RPMI7951 (cell line): ENCODE results near the gene RAD51B. TPM values are rescaled to one million over a fixed set of nuclear protein-coding genes. Genes with fewer than 3 reads are reported as not detected.

ENCODE experiments used
- DNase-seq: peaks from one replicate; pipeline ENCODE4 v3.0.0-alpha.2; 2012; ENCODE audit warnings: low read depth
- total RNA-seq: library from RNA; depleted of rRNA; stranded (reverse); fragments of >200 nt; shearing (Covaris generic); gene quantifications from 2 replicates; pipeline ENCODE4 v1.2.3, GENCODE V29; 2014

The RAD51B gene
- total RNA-seq, 1 experiment from 2014 or later = 10.9 TPM

DNA sequence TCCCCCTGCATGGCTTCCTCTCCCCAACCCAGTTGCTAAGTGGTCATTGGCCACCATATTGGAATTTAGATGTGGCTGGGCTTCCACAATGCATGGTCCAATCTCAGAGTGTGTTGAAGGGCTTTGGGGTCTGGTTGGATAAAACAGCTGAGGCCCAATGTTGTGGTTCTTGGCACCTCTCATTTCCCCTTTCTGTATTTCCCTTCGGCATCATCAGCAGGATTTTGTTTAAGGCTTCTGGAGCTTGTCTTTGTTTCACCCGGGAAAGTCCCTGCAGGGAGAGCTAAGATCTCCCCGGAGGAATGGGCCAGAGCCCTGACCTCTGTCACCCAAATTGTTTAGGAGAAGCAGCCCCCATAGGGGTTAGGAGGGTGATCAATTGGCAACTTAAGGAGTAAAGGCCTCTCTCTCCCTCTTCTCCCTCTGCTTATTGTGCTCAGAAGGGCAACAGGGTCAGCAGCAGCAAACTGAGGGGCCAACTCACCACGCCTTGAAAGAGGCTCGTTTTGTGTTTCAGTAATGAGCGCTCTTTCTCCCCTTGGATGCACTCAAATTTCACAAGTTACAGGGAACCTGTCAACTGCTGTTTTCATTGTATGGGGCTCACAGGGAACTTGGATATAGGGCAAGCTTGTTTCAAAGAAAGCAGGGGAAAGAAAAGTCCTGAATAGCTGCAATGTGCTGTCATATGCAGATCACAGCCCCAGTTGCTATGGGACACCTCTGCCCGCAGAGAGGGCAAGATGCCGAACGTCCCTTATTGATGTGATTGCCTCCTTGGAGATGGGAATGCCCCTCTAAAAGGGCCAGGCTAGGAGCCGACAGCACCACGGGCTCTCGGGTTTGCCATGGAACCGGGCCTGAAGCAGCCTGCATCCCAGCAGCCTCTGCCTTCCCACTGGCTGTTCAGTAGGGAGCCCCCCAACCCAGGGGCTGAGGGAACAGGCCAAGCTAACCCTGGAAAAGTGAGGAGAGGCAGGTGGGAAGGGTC, 749.6 kb downstream of the RAD51B start:
- no peak for DNase-seq

DNA sequence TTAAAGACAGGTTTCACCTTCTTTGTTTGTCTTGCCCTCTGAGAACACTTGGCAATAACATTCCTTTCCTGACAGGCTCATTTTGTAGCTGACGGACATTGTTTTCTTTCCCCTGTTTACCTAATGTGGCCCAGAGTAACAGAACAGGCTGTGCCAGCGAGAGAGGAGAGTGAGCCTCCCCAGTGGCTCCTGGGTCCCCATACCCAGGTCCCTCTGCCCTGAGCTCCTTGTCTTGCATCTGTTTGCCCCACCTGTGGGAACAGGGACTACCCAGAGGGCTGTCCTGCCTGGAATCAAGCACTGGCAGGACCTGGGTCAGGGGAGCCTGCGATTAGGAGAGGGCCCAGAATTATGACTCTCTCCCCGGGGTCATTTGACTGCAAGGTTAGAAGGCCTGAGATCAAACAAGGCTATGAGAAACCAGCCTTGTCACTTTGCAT, 750.4 kb downstream of the RAD51B start:
- no peak for DNase-seq

DNA sequence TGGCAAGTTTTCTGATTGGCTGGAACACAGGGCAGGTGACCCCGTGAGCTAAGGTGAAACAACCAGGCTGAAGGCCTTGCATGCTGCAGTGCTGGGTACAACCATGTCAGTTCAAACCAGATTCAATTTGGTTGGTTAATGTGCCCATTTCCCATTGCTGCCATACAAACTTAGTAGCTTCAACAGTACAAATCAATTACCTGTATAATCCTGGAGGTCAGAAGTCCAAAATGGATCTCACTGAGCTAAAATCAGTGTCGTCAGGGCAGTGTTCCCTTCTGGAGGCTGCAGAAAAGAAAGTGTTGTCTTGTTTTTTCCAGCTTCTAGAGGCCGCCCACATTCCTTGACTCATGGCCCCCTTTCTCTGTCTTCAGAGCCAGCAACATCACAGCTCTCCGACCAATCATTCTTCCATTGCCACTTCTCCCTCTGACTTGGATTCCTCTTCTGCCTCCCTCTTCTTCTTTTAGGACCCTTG, 751.6 kb downstream of the RAD51B start:
- no peak for DNase-seq

DNA sequence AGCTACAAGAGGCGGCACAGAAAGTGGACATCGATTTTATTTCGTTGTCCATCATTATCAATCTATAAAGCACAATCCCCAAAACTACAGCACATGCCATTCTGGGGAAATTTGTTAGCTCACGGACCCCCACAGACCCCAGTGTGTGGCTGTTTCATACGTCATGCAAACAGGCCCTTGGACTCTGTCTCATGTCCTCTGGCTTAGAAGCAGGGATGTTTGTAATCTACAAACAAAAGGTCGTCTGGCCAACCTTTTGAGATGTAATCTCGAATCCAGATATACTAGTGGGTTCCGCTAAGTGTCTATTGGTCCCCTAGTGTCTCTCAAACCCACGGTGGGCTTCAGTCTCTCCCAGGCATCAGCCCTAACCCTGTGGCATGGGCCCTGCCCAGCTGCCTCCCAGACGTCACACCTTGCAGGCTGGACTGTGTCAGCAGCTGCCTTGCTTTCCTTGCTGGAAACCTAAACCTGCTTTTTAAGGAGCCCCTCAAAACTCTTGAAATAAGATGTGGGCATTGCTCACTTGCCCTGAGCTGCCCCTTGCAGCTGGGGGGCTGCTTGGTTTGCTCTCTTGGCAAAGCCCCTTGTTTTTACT, 752.4 kb downstream of the RAD51B start:
- no peak for DNase-seq

DNA sequence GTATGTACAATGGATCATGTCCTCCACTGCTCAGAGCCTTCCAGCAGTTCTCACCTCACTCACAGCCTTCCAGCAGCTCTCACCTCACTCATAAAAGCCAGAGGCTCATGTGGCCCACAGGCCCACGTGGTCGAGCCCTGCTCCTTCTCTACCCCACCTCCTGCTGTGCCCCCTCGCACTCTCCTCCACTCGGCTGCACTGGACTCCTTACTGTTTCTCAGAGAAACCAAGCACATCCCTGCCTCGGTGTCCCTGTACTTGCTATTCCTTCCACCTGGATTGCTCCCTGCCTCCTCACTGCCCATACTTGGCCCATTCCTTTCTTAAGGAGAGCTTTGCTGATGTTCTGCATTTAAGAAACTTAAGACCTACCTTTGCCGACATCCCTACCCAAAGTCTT, 753.5 kb downstream of the RAD51B start:
- DNase-seq = no peak

DNA sequence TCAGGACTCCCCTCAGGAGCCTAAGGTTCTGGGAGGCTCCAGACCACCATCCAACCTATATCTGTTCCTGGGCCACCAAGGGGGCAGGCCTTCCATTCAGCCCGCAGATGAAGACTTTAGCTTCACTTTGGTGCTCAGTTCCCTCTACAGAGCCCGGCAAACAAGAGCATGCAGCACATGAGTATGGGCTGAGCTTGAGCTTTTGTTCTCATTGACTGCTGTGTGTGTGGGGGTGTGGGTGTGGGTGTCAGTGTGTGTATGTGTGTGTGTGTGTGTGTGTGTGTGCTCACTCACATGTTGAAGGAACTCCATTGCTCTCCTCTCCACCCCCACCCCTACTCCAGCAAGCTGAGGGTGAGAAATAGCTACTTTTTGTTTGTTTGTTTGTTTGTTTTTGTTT, 754.1 kb downstream of the RAD51B start:
- DNase-seq = no peak

DNA sequence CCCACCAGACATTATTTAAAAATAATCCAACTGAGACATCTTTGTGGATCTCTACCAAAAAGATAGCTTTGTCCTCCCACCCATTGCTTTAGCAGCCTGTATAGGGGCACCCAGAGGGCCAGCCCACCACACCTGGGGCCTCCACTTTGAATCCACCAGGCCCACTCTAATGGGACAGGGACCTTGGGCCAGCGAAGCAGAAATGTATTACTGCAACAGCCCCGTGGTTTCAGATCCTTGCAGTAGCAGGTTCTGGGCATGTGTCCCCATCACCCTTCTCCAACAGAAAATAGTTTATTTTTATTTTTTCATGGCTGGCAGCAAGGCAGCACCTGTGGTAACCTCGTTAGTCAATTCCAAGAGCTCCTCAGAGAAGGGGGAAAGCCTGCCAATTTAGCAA, 754.9 kb downstream of the RAD51B start:
- DNase-seq = no peak

DNA sequence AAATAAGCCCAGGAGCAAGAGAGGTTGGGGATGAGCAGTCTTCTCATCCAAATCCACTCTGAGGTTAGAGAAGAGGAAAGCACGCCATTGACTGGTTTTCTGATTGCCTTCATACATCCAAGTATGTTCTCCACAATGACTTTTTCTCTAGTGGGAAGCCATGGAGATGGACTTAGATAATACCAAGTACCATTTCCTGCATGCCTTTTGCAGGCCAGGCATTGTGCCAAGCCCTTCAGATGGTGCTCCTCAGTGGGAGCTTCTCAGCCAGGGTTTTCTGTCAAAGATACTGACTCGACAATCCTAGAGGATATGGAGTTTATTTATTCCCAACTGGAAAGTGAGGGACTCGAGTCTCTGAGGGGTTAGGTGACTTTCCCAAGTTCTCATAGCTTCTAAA, 755.3 kb downstream of the RAD51B start:
- peak; percentile 79 for DNase-seq

DNA sequence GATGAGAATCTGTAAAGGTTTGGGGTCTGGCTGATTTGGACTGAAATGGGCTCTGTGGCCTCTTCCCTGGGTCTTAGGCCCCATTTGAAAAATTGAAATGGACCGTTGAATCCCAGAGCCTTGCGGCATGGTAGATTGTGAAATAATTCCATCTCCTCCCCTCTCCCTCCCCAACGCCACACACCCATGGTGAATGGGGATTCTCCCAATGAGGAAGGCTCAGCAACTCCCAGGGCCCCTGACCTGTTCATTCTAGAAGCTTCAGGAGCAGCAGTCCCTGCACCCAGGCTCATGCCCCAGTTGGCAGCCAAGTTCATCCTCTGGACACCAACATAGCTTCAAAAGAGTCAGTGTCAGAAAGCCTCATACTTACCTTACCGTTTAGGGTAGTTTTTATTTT, 755.8 kb downstream of the RAD51B start:
- DNase-seq = peak; percentile 36

DNA sequence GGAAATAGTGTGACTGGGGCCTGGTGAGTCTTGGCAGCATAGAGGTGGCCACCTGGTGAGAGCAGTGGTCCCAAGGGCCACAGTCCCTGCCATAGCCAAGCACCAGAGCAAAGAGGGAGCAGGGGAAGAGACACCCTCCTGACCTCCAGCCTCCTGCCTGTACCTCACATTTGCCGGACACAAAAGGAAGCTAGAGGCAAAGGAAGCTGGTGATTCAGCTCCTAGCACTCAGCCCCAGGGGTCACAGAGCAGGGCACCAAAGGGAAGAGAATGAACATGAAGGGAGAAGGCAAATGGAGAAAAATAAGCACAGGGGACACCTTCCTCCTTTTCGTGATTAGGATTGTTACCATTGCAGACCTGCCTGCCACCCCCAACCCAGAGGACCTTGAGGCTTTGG, 756.5 kb downstream of the RAD51B start:
- peak; percentile 76 for DNase-seq

DNA sequence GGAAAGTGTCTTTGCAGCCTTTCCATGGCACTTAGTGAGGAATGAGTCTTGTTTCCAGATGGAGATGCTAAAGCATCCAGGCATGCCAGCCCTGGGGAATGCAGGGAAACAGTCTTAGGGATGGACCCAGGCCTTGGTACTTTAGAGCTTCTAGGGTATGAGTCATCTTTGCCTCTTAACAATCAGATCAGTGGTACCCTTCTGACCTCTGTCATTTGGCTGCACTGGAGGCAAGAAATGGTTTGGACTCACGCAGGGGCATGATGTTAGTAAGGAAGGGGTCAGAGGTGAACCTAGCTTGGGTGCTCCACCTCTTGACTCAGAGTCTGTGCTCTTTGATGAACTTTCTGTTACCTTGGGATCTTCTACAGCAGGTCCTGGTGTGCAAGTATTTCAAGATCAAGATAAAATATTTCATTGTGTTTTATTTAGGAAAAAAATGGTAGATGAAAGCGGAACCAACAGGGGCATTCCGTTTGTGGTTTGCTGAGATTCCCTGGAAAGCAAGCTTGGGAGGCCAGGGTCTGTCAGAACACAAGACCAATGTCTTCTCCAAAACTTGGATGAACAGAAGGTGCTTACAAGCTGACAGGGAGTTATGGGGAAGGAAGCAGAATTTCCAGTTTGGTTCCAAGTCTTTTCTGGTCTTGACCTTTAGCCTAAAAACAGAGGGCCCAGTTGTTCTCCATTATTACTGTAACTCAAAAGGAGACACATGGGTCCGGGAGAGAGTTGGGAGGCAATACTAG, 757.1 kb downstream of the RAD51B start:
- peak; percentile 99 for DNase-seq

DNA sequence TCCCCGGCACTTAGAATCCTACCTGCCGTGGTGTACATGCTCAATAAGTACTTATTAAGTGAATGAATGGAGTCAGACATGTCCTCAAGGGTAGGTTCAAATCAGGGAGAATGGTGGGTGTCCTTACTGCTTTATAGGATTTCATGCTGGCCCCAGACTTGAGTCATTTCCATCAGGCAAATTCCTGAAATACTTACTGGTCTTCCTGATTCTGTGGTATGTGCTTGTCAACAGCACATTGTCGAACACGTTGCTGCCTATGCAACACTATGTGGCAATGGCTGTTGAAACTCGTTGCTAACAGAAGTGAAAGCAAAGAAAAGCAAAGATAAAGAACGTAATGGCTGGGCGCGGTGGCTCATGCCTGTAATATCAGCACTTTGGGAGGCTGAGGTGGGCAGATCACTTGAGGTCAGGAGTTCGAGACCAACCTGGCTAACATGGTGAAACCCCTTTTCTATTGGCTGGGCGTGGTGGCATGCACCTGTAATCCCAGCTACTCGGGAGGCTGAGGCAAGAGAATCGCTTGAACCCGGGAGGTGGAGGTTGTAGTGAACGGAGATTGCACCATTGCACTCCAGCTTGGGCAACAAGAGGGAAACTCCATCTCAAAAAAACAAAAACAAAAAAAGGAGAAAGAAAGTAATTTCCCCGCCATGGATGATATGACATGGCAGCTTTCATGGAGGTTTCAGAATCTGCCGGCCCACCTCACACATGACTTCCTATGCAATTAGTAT, 758.4 kb downstream of the RAD51B start:
- peak; percentile 97 for DNase-seq

DNA sequence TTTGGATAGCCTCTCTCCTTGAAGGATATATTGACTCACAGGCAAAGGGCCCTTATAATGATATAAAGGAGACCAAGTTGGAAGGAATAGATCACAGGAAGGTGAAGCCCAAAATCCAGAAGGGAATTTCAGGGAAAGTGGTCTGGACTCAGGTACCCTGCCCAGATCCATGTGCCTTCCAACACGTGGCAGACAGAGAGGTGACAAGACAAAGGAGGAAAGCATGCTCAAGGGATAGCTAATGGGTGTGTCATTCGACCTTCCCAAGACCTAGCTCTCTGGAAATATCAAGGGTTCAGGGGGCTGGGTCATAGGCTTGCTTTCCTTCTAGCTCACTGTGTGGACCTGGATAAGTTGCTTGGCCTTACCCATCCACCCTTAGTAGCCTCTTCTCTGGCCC, 759.0 kb downstream of the RAD51B start:
- DNase-seq = no peak

DNA sequence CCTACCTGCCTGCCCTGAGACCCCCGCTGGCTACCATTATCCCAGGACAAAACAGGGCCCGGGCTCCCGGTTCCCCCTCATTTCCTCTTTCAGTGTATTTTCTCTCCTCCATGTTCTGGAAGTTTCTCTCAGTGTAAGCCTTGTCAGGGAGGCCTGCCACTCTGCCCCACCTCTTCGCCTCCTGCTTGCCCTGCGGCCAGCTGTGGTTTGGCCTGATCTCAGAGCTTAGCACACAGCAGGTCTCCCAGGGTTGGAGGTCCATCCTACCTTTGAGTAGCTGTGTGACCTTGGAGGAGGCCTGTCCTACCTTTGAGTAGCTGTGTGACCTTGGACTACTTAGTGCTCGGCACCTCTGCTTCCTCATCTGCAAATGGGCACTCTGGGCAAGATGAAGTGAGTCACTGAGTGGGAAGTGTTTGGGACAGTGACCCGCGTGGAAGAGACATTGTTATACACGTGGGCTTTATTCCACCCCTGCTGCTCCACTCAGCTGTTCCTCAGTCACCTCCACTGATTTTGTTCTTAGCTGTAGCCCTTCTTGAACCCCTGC, 760.6 kb downstream of the RAD51B start:
- DNase-seq = no peak

DNA sequence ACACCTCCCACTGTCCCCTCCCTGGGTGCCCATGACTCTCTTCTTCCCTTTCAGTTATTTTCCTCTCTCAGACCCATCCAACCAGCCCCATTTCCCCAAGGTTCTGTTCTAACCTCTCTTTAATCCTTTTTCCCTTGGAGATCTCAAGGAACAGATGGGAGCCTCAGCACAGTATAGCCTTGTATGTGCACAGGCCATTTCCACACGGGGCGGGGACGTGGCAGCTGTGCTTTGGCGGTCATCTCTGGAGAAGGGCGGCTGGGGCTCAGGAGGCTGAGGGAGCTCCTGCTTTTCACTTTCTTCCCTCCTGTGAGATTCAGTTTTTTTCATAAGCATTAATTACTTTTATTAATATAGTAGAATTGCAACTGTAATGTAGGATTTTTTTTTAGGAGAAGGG, 761.1 kb downstream of the RAD51B start:
- DNase-seq = no peak

DNA sequence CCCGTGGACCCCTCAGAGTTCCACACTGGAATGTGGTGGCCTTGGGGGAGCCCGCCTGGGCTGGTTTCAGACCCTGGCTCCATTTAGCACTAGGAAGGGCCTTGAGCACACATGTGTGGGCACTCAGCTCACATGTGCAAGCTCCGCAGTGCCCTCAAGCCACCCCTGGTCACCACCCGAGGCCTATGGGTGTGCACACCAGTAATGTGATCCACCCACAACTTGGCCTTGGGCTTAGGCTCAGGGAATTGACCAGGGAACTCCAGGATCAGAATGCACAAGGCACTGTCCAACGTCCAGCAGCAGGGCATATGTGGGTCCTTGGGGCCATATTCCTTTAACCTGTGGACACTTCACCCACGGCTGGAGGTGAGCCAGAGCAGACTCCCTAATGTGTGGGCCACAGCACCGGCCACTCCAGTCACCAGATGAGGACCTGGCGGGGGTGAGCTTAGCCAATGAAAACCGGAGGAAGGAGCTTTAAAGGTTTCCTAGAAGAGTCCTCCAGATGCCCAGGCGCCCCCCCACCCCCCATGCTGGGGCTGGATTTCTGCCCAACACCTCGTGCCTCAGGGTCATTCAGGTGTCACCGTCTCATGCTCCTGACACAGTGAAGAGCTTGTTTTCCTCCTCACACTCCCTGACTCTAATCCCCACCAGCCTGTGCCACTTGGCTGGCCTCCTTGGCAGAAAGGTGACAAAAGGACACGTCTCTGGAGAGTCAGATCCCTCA, 764.1 kb downstream of the RAD51B start:
- DNase-seq = no peak

DNA sequence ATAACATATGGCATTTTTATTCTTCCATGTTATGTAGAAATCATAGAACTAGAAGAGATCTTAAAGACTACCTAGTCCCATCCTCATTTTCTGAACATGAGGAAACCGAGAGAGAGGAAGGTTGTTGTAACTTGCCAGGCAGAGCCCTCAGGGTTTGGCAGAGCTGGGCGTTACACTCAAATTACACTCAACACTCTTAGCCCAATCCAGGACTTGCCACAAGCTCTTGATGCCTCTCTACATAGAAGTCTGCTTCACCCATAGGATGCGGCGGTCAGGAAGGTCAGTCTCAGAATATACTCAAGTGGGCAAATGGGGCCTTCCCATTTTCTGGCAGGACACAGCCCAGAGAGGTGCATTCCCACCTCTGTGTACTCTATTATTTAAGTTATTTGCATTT, 765.2 kb downstream of the RAD51B start:
- no peak for DNase-seq

DNA sequence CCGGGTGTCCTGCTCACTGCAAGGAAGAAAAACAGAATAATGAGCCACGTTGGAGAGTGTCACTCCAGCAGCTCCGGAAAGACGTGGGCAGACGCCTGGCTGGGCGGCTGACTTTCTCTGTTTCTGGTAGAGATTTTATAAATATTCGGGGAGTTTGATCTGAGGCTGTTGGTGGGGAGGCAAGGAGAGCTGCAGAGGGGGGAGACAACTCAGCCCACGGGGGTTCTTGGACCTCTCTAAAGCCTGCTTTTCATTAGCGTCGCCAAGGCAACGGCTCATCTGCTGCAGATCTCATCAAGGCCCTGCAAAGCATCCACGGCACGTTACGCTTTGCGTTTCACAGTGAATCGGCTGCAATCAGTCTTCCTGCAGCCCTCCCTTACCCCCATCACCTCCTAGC, 766.1 kb downstream of the RAD51B start:
- no peak for DNase-seq

DNA sequence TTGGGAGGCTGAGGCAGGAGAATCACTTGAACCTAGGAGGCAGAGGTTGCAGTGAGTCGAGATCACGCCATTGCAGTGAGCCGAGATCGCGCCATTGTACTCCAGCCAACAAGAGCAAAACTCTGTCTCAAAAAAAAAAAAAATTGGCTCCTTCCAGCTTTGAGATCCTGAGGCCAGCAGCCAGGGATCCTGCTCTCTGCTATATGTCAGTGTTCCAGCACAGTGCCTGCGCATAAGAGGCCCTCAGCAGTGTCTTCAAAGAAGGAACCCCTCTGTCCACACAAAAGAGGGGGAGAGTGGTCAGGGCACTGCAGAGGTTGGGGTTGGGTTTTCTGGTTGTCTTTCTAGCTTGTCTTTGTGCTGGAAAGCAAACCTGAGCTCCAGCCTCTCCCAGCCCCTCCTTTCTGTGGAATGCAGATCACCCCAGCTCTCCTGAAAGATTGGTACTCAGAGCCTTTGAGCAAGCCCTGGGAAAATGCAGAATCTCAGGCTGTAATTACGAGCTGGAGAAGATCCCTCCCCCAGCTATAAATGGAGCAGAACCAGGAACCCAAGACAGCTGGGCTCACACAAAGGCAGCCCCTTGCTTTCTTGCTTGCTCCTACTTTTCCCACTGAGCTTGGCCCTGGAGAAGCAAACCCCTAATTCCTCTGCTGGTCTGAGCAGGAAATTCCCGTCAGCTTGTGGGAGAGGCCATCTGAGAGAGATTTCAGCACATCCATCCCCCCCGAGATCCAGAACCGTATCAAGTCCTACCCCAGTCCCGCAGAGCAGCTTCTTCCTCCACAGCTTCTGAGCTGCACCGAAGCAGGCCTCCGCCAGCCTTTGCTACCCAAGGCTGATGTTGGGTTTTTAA, 767.5 kb downstream of the RAD51B start:
- no peak for DNase-seq

DNA sequence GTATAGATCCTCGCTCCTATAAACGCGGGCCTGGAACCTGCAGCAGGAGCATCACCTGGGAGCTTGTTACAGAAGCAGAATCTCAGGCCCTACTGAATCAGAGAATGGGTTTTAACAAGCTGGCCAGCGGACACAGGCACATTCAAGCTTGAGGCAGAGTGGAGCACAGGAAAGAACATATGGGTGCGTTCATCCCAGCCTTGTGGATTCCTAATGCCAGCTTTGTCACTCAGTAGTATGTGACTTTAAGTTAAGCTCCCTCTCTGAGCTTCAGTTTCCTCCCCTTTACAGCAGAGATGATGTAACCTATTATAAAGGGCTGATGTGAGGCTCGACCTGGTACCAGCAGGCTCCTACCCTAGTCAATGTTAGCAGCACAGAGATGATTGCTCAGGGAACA, 768.4 kb downstream of the RAD51B start:
- no peak for DNase-seq
